T-helper 9 cell (primary cell): ENCODE results near the gene DCLK3.

Experiments
- DNase-seq: peaks from one replicate; pipeline ENCODE4 v3.0.0-alpha.2; 2020
- total RNA-seq, 2 donors: gene quantifications; one replicate each; lab custom pipeline; 2026; lab: John Stamatoyannopoulos, UW

The DCLK3 gene
- total RNA-seq = 0 to 0.07 reads per million in 2 donors

- DNase-seq = no peak
These were observed at the start of gene DCLK3 for GRCh38 chr3:36763850-36764703. TSS of gene DCLK3 (minus strand) at chr3:36764553. CDS start at chr3:36764263, 290 bp downstream.

DNA sequence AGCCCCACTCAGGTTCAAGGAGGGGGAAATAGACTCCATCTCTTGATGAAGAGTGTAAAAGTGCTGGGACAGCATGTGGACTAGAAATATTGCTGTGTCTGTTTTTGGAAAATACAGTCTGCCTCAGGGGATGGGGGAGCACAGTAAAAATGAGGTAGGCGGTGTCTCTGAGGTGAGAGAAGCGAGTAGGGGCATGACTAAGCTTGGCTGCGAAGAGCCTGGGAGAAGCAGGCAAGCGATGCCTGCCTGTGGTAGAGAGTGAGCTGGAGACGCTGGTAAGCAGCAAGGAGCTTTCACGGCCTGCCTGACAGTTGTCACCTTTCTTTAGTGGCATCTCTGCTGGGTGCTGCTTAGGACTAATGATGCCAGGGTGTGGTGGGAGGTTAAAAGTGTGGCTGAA, 49.0 kb upstream of the DCLK3 start:
- no peak for DNase-seq

- DNase-seq = no peak
These were observed 47.9 kb upstream of the DCLK3 start for GRCh38 chr3:36812240-36812639.

DNA sequence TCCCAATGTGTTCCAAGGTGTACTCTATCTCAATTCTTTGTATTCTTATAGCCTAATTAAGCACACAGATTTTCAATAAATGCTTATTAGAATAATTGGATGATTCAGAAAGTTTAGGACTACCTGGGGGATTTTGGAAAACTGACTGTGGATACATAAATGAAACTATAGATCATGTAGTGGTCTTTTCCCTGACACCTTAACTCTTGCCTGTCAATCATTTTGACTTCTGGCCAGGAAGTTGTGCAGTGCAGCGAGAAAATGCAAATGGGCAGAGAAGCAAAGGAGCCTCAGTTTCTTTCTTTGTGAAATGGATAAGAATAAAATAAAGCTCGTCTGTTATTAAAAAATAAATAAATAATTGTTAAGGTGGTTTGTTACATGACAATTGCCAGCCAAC, 47.4 kb upstream of the DCLK3 start:
- DNase-seq = no peak

GRCh38 chr3:36804295-36805055, 40.1 kb upstream of the DCLK3 start:
- no peak for DNase-seq

DNA sequence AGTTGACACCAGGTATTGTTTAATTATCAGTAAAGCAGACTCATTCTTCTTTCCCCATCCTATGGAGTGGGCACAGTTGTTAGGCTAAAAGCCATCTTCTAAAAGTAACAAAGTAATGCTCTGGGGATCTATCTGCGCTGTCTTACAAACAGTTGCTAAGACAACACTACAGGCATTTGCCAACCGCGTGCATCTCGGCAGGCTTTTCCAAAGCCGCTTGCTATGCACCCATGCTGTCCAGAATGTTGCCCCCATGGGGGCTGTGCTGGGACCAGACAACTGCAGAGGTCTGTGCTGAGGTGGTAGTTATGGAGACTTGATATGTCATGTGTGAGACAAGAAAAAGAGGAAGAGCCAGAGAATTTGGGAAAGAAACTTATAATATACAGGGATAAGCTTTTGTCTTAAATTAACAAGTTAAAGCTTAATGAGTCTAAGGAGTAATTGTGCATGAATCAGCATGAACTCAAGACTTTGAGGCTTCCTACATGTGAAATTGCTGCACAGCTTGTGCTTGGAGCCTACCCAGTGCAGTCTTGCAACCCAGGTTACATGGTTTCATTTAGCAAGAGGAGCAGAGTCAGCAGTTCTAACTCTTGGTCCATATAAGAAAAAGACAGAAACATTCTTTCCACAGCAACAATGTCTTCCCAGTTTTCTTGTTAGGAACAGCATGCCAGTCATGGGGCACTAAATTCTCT, 38.9 kb upstream of the DCLK3 start:
- DNase-seq = no peak

DNA sequence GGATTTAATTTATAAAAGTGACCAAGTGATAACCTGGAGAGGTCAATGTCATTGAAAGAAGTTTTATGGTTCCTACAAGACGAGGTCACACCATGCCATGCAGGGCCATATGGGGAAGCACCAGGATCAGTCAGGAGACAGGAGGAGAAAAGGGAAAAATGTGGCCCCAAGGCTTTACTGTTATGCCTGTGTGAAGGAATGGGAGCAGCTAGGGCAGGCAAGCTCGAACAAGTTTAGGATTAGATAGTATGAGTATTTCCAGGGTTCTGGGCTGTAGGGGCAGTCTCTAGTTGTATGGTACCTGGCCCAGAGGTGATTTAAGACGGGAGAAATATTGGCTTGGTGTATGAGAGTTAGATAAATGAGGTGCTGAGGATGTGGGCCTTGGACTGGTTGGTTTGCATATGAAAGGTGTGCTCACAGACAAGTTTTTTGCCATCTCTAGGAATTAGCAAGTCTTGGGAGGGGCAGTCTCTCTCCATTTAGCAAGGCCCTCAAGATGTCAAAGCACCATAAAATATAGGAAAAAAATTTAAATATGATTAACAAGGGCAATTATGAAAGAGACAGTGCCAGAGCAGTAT, 36.3 kb upstream of the DCLK3 start:
- DNase-seq = no peak

GRCh38 chr3:36796881-36797280, 32.5 kb upstream of the DCLK3 start:
- DNase-seq = no peak

DNA sequence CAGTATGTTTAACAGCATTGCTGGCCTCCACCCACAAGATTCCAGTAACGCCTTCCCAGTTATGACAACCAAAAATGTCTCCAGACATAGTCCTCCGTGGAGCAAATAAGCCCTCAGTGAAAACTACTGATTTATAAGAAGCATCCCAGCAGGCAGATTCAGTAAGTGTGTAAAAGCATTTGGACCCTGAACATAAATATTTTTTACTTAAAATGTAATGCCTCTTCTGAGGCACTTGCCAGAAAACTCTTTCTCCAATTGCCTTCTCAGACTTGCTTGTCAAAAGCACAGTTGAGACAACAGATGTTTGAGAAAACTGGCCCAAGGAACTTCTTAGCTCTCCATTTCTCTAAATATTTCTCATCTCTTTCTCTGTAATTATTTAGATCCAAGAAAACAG, 31.8 kb upstream of the DCLK3 start:
- DNase-seq = no peak

GRCh38 chr3:36795622-36796021, 31.3 kb upstream of the DCLK3 start:
- no peak for DNase-seq

- no peak for DNase-seq
These were observed 28.0 kb upstream of the DCLK3 start for GRCh38 chr3:36792342-36792741.

- no peak for DNase-seq
These were observed 26.4 kb upstream of the DCLK3 start for GRCh38 chr3:36790765-36791164.

DNA sequence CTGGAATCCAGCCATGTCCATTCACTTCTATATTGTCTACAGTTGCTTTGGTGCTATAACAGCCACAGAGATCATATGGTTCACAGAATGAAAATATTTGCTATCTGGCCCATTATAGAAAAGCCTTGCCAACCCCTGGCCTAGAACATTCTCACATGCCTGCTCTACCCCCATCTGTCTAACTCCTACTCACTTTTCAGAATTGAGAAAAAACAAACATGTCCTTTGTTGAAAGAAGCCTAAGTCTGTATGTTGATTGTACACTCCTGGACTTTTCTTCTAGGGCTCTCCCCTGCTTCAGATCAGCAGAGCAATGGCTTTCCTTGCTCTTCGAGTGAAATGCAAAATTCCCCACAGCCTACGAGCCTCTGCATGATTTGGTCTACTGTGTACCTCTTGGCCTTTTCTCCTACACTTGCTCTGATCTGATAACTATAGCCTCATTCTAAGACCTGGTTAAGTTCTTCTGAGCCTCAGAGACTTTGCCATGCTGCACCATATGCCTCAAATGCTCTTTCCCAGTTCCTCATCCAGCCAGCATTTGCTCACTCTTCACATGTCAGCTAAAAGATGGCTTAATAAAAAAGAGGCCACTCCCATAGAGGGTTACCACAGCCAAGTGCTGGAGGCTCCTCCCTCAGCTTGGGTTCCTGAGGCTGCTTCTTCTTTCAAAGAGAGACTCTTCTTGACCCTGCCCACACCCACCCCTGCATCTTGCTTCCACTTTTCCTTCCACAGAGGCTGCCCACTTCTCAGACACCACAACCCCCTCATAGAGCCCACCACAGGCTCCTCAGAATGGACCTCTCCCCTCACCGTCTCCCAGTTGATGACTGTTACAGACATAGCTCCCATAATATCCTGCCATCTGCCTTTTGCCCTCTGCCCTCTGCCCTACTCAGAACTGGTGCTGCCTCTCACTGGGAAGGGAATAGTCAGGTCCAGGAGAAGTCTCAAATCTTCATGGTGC, 22.9 kb upstream of the DCLK3 start:
- no peak for DNase-seq

GRCh38 chr3:36784138-36784635, 19.8 kb upstream of the DCLK3 start:
- no peak for DNase-seq

GRCh38 chr3:36777424-36778218, 13.3 kb upstream of the DCLK3 start:
- no peak for DNase-seq

DNA sequence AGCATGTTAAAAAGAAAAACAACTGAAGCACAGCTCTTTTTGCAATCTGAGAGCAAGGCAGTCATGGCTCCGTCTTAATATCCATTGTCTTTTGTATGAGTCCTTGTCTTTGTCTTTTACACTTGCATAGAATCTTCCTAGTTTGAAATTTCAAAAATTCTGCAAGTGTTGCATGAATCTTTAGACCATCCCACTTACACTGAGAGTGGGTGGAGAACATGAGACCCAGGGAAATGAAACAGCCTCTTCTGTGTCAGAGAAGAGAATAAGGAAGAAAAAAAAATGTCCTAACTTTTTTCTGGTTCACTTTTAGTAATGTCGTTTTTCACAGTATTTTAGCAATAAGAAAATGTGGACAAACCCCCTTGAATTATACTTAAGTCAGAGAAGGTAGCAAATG, 12.1 kb upstream of the DCLK3 start:
- no peak for DNase-seq

- DNase-seq = no peak
These were observed 9.7 kb upstream of the DCLK3 start for GRCh38 chr3:36774052-36774451.

DNA sequence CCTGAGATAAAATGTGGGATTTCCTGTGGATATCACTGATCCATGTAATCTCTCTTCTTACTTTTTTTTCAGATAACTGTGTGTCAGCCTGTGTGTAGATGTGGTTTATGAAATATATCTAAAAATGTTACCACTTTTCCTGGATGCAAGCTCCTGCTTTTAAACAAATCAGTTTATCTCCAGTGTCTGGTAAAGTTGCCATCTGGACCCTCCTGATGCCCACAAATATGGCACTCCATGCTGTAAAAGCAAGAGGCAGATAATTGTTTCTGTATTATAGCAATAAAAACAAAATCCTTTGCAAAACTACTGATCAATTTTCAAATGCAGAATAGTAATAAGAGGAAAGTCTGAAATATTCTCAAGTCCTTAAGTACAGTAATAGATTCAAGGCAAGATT, 7.6 kb upstream of the DCLK3 start:
- no peak for DNase-seq

- DNase-seq = no peak
These were observed 5.6 kb upstream of the DCLK3 start for GRCh38 chr3:36769926-36770325.

DNA sequence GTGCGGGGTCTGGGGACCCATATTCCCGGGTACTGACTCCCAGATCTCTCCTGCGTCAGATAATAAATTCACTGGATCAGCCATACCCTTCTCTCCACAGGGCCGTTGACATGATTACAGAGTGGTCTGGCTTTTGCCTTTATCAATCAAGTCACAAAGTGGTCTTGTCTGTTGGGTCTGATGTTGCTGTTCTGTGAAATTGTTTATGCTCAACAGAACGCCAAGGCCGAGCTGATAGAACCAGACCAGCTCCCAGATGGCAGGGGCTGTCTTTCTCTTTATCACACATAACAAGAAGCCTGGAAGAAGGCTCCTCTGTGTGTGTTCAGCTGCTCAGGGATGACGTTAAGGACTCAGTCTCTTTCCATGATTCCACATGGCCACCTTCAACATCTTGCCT, 751 bp upstream of the DCLK3 start:
- no peak for DNase-seq

- DNase-seq = no peak
These were observed 318 bp upstream of the DCLK3 start for GRCh38 chr3:36764704-36765038.
